HEK293 (cell line): ENCODE measurements around the gene MRM1.

Experiments
- YY2 ChIP-seq: fragments of 450-650 bp; formaldehyde crosslinking; IDR thresholded peaks from 2 replicates; pipeline ENCODE4 v1.5.1; 2016; ENCODE audit warnings: missing biosample characterization, missing genetic modification characterization
- ZFHX2 ChIP-seq: fragments of 450-650 bp; formaldehyde crosslinking; conservative IDR thresholded peaks from 2 replicates; pipeline ENCODE4 v1.5.1; 2016; ENCODE audit warnings: missing biosample characterization, missing genetic modification characterization
- ZFP37 ChIP-seq: fragments of 450-650 bp; formaldehyde crosslinking; IDR thresholded peaks from 2 replicates; pipeline ENCODE4 v1.5.1; 2016; ENCODE audit warnings: missing biosample characterization, missing genetic modification characterization
- ZFP69B ChIP-seq: fragments of 450-650 bp; formaldehyde crosslinking; IDR thresholded peaks from 2 replicates; pipeline ENCODE4 v1.5.1; 2016; ENCODE audit warnings: missing biosample characterization, missing genetic modification characterization
- ZNF146 ChIP-seq: fragments of 450-650 bp; formaldehyde crosslinking; IDR thresholded peaks from 2 replicates; pipeline ENCODE4 v1.5.1; 2016; ENCODE audit warnings: missing biosample characterization, missing genetic modification characterization
- ZNF16 ChIP-seq: fragments of 450-650 bp; formaldehyde crosslinking; IDR thresholded peaks from 2 replicates; pipeline ENCODE4 v1.5.1; 2016; ENCODE audit warnings: low read depth, missing biosample characterization, missing genetic modification characterization
- ZNF335 ChIP-seq: fragments of 450-650 bp; formaldehyde crosslinking; conservative IDR thresholded peaks from 2 replicates; pipeline ENCODE4 v1.5.1; 2016; ENCODE audit warnings: missing biosample characterization, missing genetic modification characterization
- ZNF37A ChIP-seq: fragments of 450-650 bp; IDR thresholded peaks from 2 replicates; pipeline ENCODE4 v1.5.1; 2018; ENCODE audit warnings: missing biosample characterization, missing genetic modification characterization
- ZNF660 ChIP-seq: fragments of 450-650 bp; IDR thresholded peaks from 2 replicates; pipeline ENCODE4 v1.5.1; 2018; ENCODE audit warnings: missing biosample characterization, mild to moderate bottlenecking, missing genetic modification characterization
- ZNF701 ChIP-seq: fragments of 450-650 bp; formaldehyde crosslinking; IDR thresholded peaks from 2 replicates; pipeline ENCODE4 v1.5.1; 2016; ENCODE audit warnings: missing biosample characterization, missing genetic modification characterization
- TF ChIP-seq, protein P1 (sequence below): fragments of 450-650 bp; formaldehyde crosslinking; IDR thresholded peaks from 2 replicates; pipeline ENCODE4 v1.5.1; 2016; ENCODE audit warnings: missing biosample characterization, missing genetic modification characterization
- TF ChIP-seq, protein P2 (sequence below): fragments of 450-650 bp; formaldehyde crosslinking; IDR thresholded peaks from 2 replicates; pipeline ENCODE4 v1.5.1; 2016; ENCODE audit warnings: missing biosample characterization, missing genetic modification characterization, low read depth
- TF ChIP-seq, protein P3 (sequence below): fragments of 450-650 bp; formaldehyde crosslinking; IDR thresholded peaks from 2 replicates; pipeline ENCODE4 v1.5.1; 2016; ENCODE audit warnings: missing biosample characterization, missing genetic modification characterization

DNA sequence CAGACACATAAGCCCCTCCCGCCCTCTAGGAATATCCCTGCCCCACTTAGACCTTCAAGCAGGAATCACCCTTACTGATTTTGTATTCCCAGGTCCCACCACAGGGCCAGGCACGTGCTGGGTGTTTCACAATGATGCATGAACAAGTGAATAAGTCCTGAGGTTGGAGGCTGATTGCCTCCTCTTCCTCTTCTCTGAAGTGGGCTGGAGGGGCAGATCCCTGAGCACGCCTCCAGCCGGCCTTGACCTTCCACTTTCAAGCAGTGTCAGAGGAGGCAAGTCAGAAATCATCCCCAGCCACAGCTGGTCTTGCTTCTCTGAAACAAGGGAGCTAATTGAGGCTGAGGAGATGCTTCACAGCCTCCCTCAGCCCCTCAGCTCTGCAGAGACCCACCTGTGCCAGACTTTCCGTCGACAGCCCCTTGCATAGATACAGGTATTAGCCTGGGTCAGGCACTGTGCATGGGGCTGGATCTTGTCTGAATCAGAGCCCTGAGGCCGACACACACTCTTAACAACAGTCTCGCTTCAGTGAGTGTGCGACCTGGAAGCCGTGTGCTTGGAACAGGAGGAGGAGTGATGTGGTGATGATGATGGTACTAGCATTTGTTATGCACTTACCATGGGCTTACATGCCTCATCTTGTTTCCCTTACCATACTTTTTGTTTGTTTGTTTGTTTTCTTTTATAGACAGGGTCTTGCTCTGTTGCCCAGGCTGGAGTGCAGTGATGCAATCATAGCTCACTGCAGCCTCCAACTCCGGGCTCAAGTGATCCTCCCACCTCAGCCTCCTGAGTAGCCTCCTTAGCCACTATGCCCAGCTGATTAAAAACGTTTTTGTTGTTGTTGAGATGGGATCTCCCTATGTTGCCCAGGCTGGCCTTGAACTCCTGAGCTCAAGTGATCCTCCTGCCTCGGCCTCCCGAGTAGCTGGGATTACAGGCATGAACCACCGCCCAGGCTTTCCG, 15.0 kb downstream of the MRM1 start:
- TF ChIP-seq, protein P1, sequence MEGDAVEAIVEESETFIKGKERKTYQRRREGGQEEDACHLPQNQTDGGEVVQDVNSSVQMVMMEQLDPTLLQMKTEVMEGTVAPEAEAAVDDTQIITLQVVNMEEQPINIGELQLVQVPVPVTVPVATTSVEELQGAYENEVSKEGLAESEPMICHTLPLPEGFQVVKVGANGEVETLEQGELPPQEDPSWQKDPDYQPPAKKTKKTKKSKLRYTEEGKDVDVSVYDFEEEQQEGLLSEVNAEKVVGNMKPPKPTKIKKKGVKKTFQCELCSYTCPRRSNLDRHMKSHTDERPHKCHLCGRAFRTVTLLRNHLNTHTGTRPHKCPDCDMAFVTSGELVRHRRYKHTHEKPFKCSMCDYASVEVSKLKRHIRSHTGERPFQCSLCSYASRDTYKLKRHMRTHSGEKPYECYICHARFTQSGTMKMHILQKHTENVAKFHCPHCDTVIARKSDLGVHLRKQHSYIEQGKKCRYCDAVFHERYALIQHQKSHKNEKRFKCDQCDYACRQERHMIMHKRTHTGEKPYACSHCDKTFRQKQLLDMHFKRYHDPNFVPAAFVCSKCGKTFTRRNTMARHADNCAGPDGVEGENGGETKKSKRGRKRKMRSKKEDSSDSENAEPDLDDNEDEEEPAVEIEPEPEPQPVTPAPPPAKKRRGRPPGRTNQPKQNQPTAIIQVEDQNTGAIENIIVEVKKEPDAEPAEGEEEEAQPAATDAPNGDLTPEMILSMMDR (tag by site-specific recombination): no peak
- TF ChIP-seq ZNF146 (tag by site-specific recombination): no peak
- TF ChIP-seq ZFP69B (tag by site-specific recombination): no peak
- TF ChIP-seq ZNF660 (tag by site-specific recombination): no peak
- no peak for TF ChIP-seq ZNF701 (tag by site-specific recombination)
- TF ChIP-seq YY2 (tag by site-specific recombination): no peak
- no peak for TF ChIP-seq ZNF16 (tag by site-specific recombination)
- no peak for TF ChIP-seq ZNF37A (tag by site-specific recombination)
- no peak for TF ChIP-seq ZFHX2 (tag by site-specific recombination)
- TF ChIP-seq ZFP37: no peak
- TF ChIP-seq ZNF335 (tag by site-specific recombination): no peak
- TF ChIP-seq, protein P2, sequence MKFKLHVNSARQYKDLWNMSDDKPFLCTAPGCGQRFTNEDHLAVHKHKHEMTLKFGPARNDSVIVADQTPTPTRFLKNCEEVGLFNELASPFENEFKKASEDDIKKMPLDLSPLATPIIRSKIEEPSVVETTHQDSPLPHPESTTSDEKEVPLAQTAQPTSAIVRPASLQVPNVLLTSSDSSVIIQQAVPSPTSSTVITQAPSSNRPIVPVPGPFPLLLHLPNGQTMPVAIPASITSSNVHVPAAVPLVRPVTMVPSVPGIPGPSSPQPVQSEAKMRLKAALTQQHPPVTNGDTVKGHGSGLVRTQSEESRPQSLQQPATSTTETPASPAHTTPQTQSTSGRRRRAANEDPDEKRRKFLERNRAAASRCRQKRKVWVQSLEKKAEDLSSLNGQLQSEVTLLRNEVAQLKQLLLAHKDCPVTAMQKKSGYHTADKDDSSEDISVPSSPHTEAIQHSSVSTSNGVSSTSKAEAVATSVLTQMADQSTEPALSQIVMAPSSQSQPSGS (tag by site-specific recombination): no peak
- TF ChIP-seq, protein P3, sequence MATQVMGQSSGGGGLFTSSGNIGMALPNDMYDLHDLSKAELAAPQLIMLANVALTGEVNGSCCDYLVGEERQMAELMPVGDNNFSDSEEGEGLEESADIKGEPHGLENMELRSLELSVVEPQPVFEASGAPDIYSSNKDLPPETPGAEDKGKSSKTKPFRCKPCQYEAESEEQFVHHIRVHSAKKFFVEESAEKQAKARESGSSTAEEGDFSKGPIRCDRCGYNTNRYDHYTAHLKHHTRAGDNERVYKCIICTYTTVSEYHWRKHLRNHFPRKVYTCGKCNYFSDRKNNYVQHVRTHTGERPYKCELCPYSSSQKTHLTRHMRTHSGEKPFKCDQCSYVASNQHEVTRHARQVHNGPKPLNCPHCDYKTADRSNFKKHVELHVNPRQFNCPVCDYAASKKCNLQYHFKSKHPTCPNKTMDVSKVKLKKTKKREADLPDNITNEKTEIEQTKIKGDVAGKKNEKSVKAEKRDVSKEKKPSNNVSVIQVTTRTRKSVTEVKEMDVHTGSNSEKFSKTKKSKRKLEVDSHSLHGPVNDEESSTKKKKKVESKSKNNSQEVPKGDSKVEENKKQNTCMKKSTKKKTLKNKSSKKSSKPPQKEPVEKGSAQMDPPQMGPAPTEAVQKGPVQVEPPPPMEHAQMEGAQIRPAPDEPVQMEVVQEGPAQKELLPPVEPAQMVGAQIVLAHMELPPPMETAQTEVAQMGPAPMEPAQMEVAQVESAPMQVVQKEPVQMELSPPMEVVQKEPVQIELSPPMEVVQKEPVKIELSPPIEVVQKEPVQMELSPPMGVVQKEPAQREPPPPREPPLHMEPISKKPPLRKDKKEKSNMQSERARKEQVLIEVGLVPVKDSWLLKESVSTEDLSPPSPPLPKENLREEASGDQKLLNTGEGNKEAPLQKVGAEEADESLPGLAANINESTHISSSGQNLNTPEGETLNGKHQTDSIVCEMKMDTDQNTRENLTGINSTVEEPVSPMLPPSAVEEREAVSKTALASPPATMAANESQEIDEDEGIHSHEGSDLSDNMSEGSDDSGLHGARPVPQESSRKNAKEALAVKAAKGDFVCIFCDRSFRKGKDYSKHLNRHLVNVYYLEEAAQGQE (tag by site-specific recombination): no peak
